BJ (cell line): ENCODE results near the gene FA2H. TPM values are rescaled to one million over a fixed set of nuclear protein-coding genes. Genes with fewer than 3 reads are reported as not detected.
"Not testable (repeated sequence)": the region's sequence is repeated elsewhere in the genome, so short reads cannot be mapped to it uniquely, and the experiment has no call there.

Experiments
- CTCF ChIA-PET: fragments of 350-600 bp; formaldehyde crosslinking; extraction: SDS; loops from one replicate; lab custom pipeline; 2021; ENCODE audit warnings: antibody characterized with exemption, inconsistent platforms; lab: Yijun Ruan, JAX
- POLR2A ChIA-PET: fragments of 300-600 bp; sonication (Branson Sonifier 250); formaldehyde crosslinking; extraction: SDS; loops from one replicate; lab custom pipeline; 2021; ENCODE audit warnings: antibody characterized with exemption; lab: Charles Lee
- DNase-seq: peaks from one replicate; pipeline ENCODE4 v3.0.0-alpha.2; 2011; ENCODE audit warnings: low read depth
- H3K27me3 ChIP-seq: 2 replicates; pipeline ENCODE4 v1.6.0; 2011; ENCODE audit warnings: low read length; ENCODE audit not compliant: control insufficient read depth, insufficient read depth
- H3K36me3 ChIP-seq: 2 replicates; pipeline ENCODE4 v1.5.1; 2011; ENCODE audit warnings: low read length; ENCODE audit not compliant: control insufficient read depth, insufficient read depth
- H3K4me3 ChIP-seq: 2 replicates; pipeline ENCODE4 v1.5.1; 2011; ENCODE audit warnings: low read depth, mild to moderate bottlenecking, control low read depth, low read length
- CTCF ChIP-seq: IDR thresholded peaks from 2 replicates; pipeline ENCODE4 v1.5.1; 2011; ENCODE audit warnings: low read depth, mild to moderate bottlenecking, control low read depth, inconsistent platforms, low read length, moderate library complexity; ENCODE audit not compliant: insufficient read depth
- polyA plus RNA-seq: library from polyadenylated mRNA; depleted of rRNA; stranded (reverse); fragments of >200 nt; gene quantifications from 2 replicates; pipeline ENCODE4 v1.2.3, GENCODE V29; 2011

Gene FA2H
- polyA plus RNA-seq, 1 experiment = not detected

DNA sequence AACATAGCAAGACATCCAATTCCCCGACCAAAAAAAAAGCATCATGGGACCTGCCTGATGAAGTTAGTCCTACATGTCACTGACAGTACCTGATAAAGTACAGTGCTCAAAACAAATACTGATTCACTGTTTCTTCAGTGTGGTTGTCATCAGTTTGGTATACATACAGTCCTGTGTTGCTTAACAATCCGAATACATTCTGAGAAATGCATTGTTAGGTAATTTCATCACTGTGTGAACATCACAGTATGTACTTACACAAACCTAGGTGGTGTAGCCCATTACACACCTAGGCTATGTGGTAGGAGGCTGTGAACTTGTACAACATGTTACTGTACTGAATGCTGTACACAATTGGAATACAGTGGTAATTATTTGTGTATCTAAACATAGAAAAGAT lies 19.0 kb upstream of the FA2H start:
- DNase-seq = no peak
- no peak overlapping the region for H3K4me3 ChIP-seq
- ChIA-PET POLR2A (no interaction called here), CTCF (no interaction called here)
- no peaks in the 10 kb centered on the region for H3K36me3 ChIP-seq
- 0 out of 2 replicates have a peak, but pooled peaks cover 1% of the 10 kb centered on the region for H3K27me3 ChIP-seq
- no peak for TF ChIP-seq CTCF

GRCh38 chr16:74792225-74792624 lies 17.6 kb upstream of the FA2H start:
- TF ChIP-seq CTCF = no peak
- Histone ChIP-seq H3K36me3 (no peaks in the 10 kb centered on the region), H3K4me3 (no peak overlapping the region), H3K27me3 (peaks cover 3% of the 10 kb centered on the region; the same call in 1 of the 2 replicates)
- POLR2A ChIA-PET = no interaction called here
- no peak for DNase-seq
- CTCF ChIA-PET = no interaction called here

GRCh38 chr16:74791749-74792148 lies 17.1 kb upstream of the FA2H start:
- CTCF ChIA-PET, POLR2A ChIA-PET, H3K4me3 ChIP-seq, H3K36me3 ChIP-seq, H3K27me3 ChIP-seq, DNase-seq: not testable (repeated sequence)

- TF ChIP-seq CTCF = no peak
- DNase-seq = no peak
- peaks cover 1% of the 10 kb centered on the region; the same call in 1 of the 2 replicates for H3K27me3 ChIP-seq
- ChIA-PET CTCF (interaction anchor here (1.3 kb wide), 1 partner anchor 25 kb away, joined by 7 read pairs; no protein-coding TSS in a partner anchor), POLR2A (no interaction called here)
- H3K36me3 ChIP-seq = no peaks in the 10 kb centered on the region
- H3K4me3 ChIP-seq = no peak overlapping the region
Observed at GRCh38 chr16:74788108-74788507, 13.5 kb upstream of the FA2H start.

GRCh38 chr16:74785031-74785430 lies 10.4 kb upstream of the FA2H start:
- POLR2A ChIA-PET = no interaction called here
- Histone ChIP-seq H3K4me3 (no peak overlapping the region), H3K27me3 (peaks cover 1% of the 10 kb centered on the region; the same call in 1 of the 2 replicates), H3K36me3 (no peaks in the 10 kb centered on the region)
- CTCF ChIA-PET = interaction anchor here (1.2 kb wide), 1 partner anchor 28 kb away, joined by 7 read pairs; no protein-coding TSS in a partner anchor
- no peak for DNase-seq
- no peak for TF ChIP-seq CTCF

DNA sequence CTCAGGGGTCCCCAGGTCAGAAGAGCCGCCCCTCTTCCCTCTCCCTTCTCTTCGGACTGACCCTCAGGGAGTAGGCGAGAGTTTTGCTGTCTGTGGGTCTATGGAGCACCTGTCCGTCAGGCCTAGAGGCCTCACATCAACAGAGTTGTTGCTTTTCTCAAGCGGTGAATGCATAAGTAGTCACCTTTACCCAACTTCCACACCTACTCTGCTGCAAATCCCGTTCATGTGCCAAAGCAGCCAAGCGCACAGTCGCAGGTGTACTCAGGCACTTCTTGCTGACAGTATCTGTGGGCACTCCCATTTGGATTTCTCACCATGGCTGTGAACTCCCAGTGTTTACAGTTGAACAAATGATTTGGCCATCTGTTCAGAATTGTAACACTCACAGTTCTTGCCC lies 4.0 kb upstream of the FA2H start:
- TF ChIP-seq CTCF = no peak
- CTCF ChIA-PET = no interaction called here
- H3K4me3 ChIP-seq = no peak overlapping the region
- H3K36me3 ChIP-seq = no peaks in the 10 kb centered on the region
- H3K27me3 ChIP-seq = peaks cover 11% of the 10 kb centered on the region
- POLR2A ChIA-PET = no interaction called here
- no peak for DNase-seq
